Measurements from ENCODE around the gene PDLIM3.

PDLIM3 gene

GRCh38 chr4:185461565-185461964 lies 73.7 kb downstream of the PDLIM3 start:
- TF ChIP-seq GATA2 (IDR thresholded peaks at IDR 0.05; ENCODE audit: low read depth, low read length) = no peak
- TF ChIP-seq GATA3 (IDR thresholded peaks at IDR 0.05; ENCODE audit: low read depth, low read length) = no peak

GRCh38 chr4:185457136-185457535 lies 78.2 kb downstream of the PDLIM3 start:
- no peak for TF ChIP-seq GATA2 (IDR thresholded peaks at IDR 0.05; ENCODE audit: low read depth, low read length)
- no peak for TF ChIP-seq GATA3 (IDR thresholded peaks at IDR 0.05; ENCODE audit: low read depth, low read length)

- TF ChIP-seq GATA3 (IDR thresholded peaks at IDR 0.05; ENCODE audit: low read depth, low read length) (no peak), GATA2 (IDR thresholded peaks at IDR 0.05; ENCODE audit: low read depth, low read length) (no peak)
These were observed 79.2 kb downstream of the PDLIM3 start for GRCh38 chr4:185456131-185456530.
